HG02759 (cell line): ENCODE measurements around the gene PTPRG.

ENCODE experiments used
- ATAC-seq: cut with Tn5 transposase; IDR thresholded peaks from one replicate; pipeline ENCODE4 v1.9.1; 2021; ENCODE audit warnings: mild to moderate bottlenecking, moderate library complexity; ENCODE audit not compliant: unreplicated experiment

The PTPRG gene

GRCh38 chr3:62084558-62084957 lies 523.2 kb downstream of the PTPRG start:
- no peak for ATAC-seq

- ATAC-seq, result no peak
Observed at GRCh38 chr3:62088472-62089104, 527.2 kb downstream of the PTPRG start.

GRCh38 chr3:62090066-62090465 lies 528.7 kb downstream of the PTPRG start:
- no peak for ATAC-seq

- no peak for ATAC-seq
Observed at GRCh38 chr3:62090519-62090918, 529.1 kb downstream of the PTPRG start.

- ATAC-seq, result no peak
Observed at GRCh38 chr3:62093025-62093424, 531.7 kb downstream of the PTPRG start.

GRCh38 chr3:62094461-62094860 lies 533.1 kb downstream of the PTPRG start:
- ATAC-seq, result no peak

GRCh38 chr3:62095080-62095479 lies 533.7 kb downstream of the PTPRG start:
- ATAC-seq, result no peak

GRCh38 chr3:62095756-62096155 lies 534.4 kb downstream of the PTPRG start:
- no peak for ATAC-seq

- ATAC-seq, result no peak
Observed at GRCh38 chr3:62096521-62096920, 535.1 kb downstream of the PTPRG start.

- ATAC-seq, result no peak
Observed at GRCh38 chr3:62097121-62097520, 535.8 kb downstream of the PTPRG start.

GRCh38 chr3:62098646-62099365 lies 537.4 kb downstream of the PTPRG start:
- no peak for ATAC-seq

- ATAC-seq, result no peak
Observed at GRCh38 chr3:62100282-62100989, 539.1 kb downstream of the PTPRG start.

GRCh38 chr3:62101488-62101887 lies 540.1 kb downstream of the PTPRG start:
- no peak for ATAC-seq

GRCh38 chr3:62103531-62103930 lies 542.2 kb downstream of the PTPRG start:
- no peak for ATAC-seq

GRCh38 chr3:62109534-62109933 lies 548.2 kb downstream of the PTPRG start:
- ATAC-seq, result no peak

- ATAC-seq, result no peak
Observed at GRCh38 chr3:62110443-62111225, 549.3 kb downstream of the PTPRG start.

- ATAC-seq, result no peak
Observed at GRCh38 chr3:62113092-62113491, 551.7 kb downstream of the PTPRG start.

GRCh38 chr3:62114763-62115162 lies 553.4 kb downstream of the PTPRG start:
- no peak for ATAC-seq

GRCh38 chr3:62117903-62118548 lies 556.7 kb downstream of the PTPRG start:
- no peak for ATAC-seq

GRCh38 chr3:62119139-62119538 lies 557.8 kb downstream of the PTPRG start:
- no peak for ATAC-seq

- no peak for ATAC-seq
Observed at GRCh38 chr3:62122819-62123218, 561.4 kb downstream of the PTPRG start.
